GM23338 (cell line): ENCODE data around the gene GAB2. TPM values are rescaled to one million over a fixed set of nuclear protein-coding genes. Genes with fewer than 3 reads are reported as not detected.

Source experiments
- ATAC-seq: fragments of 200-7000 bp; cut with Tn5 transposase; 3 replicates; pipeline ENCODE4 v1.9.1; 2020
- DNase-seq: peaks from one replicate; pipeline ENCODE4 v3.0.0-alpha.2; 2015; ENCODE audit warnings: low spot score
- H2AFZ ChIP-seq: fragments of 200-600 bp; sonication (generic); 2 replicates; pipeline ENCODE4 v1.8.0; 2016; ENCODE audit warnings: antibody characterized with exemption, mild to moderate bottlenecking, moderate library complexity
- H3F3A ChIP-seq: fragments of 200-600 bp; sonication (generic); replicated peaks from 2 replicates; pipeline ENCODE4 v1.8.0; 2017; ENCODE audit warnings: antibody characterized with exemption, mixed run types, low read depth
- H3K27ac ChIP-seq: fragments of 200-600 bp; sonication (generic); 2 replicates; pipeline ENCODE4 v1.6.1; 2016; ENCODE audit warnings: low read depth
- H3K27me3 ChIP-seq: fragments of 200-600 bp; sonication (generic); 2 replicates; pipeline ENCODE4 v1.8.0; 2016; ENCODE audit warnings: mild to moderate bottlenecking, mixed run types, moderate library complexity; ENCODE audit not compliant: insufficient read depth
- H3K36me3 ChIP-seq: fragments of 200-600 bp; sonication (generic); 2 replicates; pipeline ENCODE4 v1.8.0; 2016; ENCODE audit warnings: mild to moderate bottlenecking; ENCODE audit not compliant: insufficient read depth
- H3K4me1 ChIP-seq: fragments of 200-600 bp; sonication (generic); 2 replicates; pipeline ENCODE4 v1.8.0; 2016; ENCODE audit warnings: mild to moderate bottlenecking, moderate library complexity; ENCODE audit not compliant: insufficient read depth
- H3K4me2 ChIP-seq: fragments of 200-600 bp; sonication (generic); 2 replicates; pipeline ENCODE4 v1.7.1; 2017; ENCODE audit warnings: mixed run types
- H3K4me3 ChIP-seq: fragments of 200-600 bp; sonication (generic); 2 replicates; pipeline ENCODE4 v1.6.1; 2016; ENCODE audit warnings: mixed run types
- H3K79me2 ChIP-seq: fragments of 200-600 bp; sonication (generic); replicated peaks from 2 replicates; pipeline ENCODE4 v1.8.0; 2017; ENCODE audit warnings: mild to moderate bottlenecking; ENCODE audit not compliant: insufficient read depth
- H3K9me2 ChIP-seq: fragments of 200-600 bp; sonication (generic); 2 replicates; pipeline ENCODE4 v1.8.0; 2017; ENCODE audit not compliant: insufficient read depth
- H4K20me1 ChIP-seq: fragments of 200-600 bp; sonication (generic); replicated peaks from 2 replicates; pipeline ENCODE4 v1.8.0; 2017; ENCODE audit warnings: mild to moderate bottlenecking; ENCODE audit not compliant: insufficient read depth
- H3K27ac Mint-ChIP-seq: 2 replicates; pipeline ENCODE4 v1.8.0; 2020; ENCODE audit warnings: inconsistent platforms, mild to moderate bottlenecking, moderate library complexity, mixed read lengths
- H3K27me3 Mint-ChIP-seq: 3 replicates; pipeline ENCODE4 v1.8.0; 2022; ENCODE audit warnings: low read depth, mild to moderate bottlenecking, moderate library complexity, mixed read lengths, inconsistent platforms; ENCODE audit not compliant: insufficient read depth, poor library complexity
- H3K36me3 Mint-ChIP-seq: 3 replicates; pipeline ENCODE4 v1.8.0; 2021; ENCODE audit warnings: low read depth, mild to moderate bottlenecking, inconsistent platforms, moderate library complexity, mixed read lengths
- H3K4me1 Mint-ChIP-seq: 3 replicates; pipeline ENCODE4 v1.8.0; 2020; ENCODE audit warnings: mild to moderate bottlenecking, inconsistent platforms, mixed read lengths
- H3K4me3 Mint-ChIP-seq: 3 replicates; pipeline ENCODE4 v1.8.0; 2021; ENCODE audit warnings: moderate library complexity, mild to moderate bottlenecking, inconsistent platforms, mixed read lengths
- H3K9me3 Mint-ChIP-seq: 3 replicates; pipeline ENCODE4 v1.8.0; 2020; ENCODE audit warnings: moderate library complexity, mild to moderate bottlenecking, inconsistent platforms, mixed read lengths
- CREB1 ChIP-seq: fragments of 250-450 bp; sonication (Bioruptor Pico); IDR thresholded peaks from 2 replicates; pipeline ENCODE4 v1.5.0; 2020; ENCODE audit warnings: low read depth, mild to moderate bottlenecking, moderate library complexity
- ETS1 ChIP-seq: IDR thresholded peaks from 2 replicates; pipeline ENCODE4 v1.6.1; 2016; ENCODE audit warnings: antibody characterized with exemption
- EZH2 ChIP-seq: fragments of 200-600 bp; sonication (generic); IDR thresholded peaks from one replicate; pipeline ENCODE4 v1.8.0; 2017; ENCODE audit warnings: antibody characterized with exemption, mild to moderate bottlenecking, low read depth; ENCODE audit not compliant: unreplicated experiment
- EZH2phosphoT487 ChIP-seq: fragments of 200-600 bp; sonication (generic); IDR thresholded peaks from one replicate; pipeline ENCODE4 v1.8.1; 2018; ENCODE audit warnings: antibody characterized with exemption; ENCODE audit not compliant: unreplicated experiment
- JUNB ChIP-seq: IDR thresholded peaks from one replicate; pipeline ENCODE4 v1.6.1; 2016; ENCODE audit warnings: antibody characterized with exemption; ENCODE audit not compliant: unreplicated experiment
- NANOG ChIP-seq: IDR thresholded peaks from 2 replicates; pipeline ENCODE4 v1.6.1; 2016; ENCODE audit warnings: antibody characterized with exemption, borderline replicate concordance
- POLR2AphosphoS5 ChIP-seq: IDR thresholded peaks from 2 replicates; pipeline ENCODE4 v1.6.1; 2016; ENCODE audit warnings: antibody characterized with exemption, low read depth
- STAT1 ChIP-seq: IDR thresholded peaks from one replicate; pipeline ENCODE4 v1.6.1; 2016; ENCODE audit warnings: antibody characterized with exemption; ENCODE audit not compliant: unreplicated experiment
- ZNF114 ChIP-seq: fragments of 250-450 bp; sonication (Bioruptor Pico); IDR thresholded peaks from 2 replicates; pipeline ENCODE4 v1.5.0; 2020; ENCODE audit warnings: mild to moderate bottlenecking, moderate library complexity
- ZNF331 ChIP-seq: fragments of 250-450 bp; sonication (Bioruptor Pico); IDR thresholded peaks from 2 replicates; pipeline ENCODE4 v1.5.0; 2020; ENCODE audit warnings: low read depth, mild to moderate bottlenecking, moderate library complexity
- polyA plus RNA-seq: library from polyadenylated mRNA; unstranded; fragments of >200 nt; fragmentation: Nextera tagmentation; extraction: Ambion mirVana; gene quantifications from 2 replicates; pipeline ENCODE4 v1.2.1, GENCODE V29; 2016
- total RNA-seq: library from RNA; depleted of rRNA; stranded (reverse); fragments of >200 nt; shearing (Covaris generic); gene quantifications from 2 replicates; pipeline ENCODE4 v1.2.3, GENCODE V29; 2014
- TF ChIP-seq, protein P1 (sequence below): fragments of 250-450 bp; sonication (Bioruptor Pico); IDR thresholded peaks from 2 replicates; pipeline ENCODE4 v1.5.0; 2020; ENCODE audit warnings: mild to moderate bottlenecking, moderate library complexity
- TF ChIP-seq, protein P2 (sequence below), 2 experiments: fragments of 200-600 bp in 1 of 2; sonication (generic) in 1 of 2; conservative IDR thresholded peaks; 2 replicates each; pipeline versions ENCODE4 v1.5.1 to v1.6.1; 2016 to 2017; ENCODE audit warnings: antibody characterized with exemption in 2 of 2, low read depth in 2 of 2, mild to moderate bottlenecking in 2 of 2, moderate library complexity in 1 of 2

GAB2 gene
- total and polyA plus RNA-seq, 2 experiments from 2014 or later: 2.0 to 10.8 TPM

- TF ChIP-seq, protein P1, sequence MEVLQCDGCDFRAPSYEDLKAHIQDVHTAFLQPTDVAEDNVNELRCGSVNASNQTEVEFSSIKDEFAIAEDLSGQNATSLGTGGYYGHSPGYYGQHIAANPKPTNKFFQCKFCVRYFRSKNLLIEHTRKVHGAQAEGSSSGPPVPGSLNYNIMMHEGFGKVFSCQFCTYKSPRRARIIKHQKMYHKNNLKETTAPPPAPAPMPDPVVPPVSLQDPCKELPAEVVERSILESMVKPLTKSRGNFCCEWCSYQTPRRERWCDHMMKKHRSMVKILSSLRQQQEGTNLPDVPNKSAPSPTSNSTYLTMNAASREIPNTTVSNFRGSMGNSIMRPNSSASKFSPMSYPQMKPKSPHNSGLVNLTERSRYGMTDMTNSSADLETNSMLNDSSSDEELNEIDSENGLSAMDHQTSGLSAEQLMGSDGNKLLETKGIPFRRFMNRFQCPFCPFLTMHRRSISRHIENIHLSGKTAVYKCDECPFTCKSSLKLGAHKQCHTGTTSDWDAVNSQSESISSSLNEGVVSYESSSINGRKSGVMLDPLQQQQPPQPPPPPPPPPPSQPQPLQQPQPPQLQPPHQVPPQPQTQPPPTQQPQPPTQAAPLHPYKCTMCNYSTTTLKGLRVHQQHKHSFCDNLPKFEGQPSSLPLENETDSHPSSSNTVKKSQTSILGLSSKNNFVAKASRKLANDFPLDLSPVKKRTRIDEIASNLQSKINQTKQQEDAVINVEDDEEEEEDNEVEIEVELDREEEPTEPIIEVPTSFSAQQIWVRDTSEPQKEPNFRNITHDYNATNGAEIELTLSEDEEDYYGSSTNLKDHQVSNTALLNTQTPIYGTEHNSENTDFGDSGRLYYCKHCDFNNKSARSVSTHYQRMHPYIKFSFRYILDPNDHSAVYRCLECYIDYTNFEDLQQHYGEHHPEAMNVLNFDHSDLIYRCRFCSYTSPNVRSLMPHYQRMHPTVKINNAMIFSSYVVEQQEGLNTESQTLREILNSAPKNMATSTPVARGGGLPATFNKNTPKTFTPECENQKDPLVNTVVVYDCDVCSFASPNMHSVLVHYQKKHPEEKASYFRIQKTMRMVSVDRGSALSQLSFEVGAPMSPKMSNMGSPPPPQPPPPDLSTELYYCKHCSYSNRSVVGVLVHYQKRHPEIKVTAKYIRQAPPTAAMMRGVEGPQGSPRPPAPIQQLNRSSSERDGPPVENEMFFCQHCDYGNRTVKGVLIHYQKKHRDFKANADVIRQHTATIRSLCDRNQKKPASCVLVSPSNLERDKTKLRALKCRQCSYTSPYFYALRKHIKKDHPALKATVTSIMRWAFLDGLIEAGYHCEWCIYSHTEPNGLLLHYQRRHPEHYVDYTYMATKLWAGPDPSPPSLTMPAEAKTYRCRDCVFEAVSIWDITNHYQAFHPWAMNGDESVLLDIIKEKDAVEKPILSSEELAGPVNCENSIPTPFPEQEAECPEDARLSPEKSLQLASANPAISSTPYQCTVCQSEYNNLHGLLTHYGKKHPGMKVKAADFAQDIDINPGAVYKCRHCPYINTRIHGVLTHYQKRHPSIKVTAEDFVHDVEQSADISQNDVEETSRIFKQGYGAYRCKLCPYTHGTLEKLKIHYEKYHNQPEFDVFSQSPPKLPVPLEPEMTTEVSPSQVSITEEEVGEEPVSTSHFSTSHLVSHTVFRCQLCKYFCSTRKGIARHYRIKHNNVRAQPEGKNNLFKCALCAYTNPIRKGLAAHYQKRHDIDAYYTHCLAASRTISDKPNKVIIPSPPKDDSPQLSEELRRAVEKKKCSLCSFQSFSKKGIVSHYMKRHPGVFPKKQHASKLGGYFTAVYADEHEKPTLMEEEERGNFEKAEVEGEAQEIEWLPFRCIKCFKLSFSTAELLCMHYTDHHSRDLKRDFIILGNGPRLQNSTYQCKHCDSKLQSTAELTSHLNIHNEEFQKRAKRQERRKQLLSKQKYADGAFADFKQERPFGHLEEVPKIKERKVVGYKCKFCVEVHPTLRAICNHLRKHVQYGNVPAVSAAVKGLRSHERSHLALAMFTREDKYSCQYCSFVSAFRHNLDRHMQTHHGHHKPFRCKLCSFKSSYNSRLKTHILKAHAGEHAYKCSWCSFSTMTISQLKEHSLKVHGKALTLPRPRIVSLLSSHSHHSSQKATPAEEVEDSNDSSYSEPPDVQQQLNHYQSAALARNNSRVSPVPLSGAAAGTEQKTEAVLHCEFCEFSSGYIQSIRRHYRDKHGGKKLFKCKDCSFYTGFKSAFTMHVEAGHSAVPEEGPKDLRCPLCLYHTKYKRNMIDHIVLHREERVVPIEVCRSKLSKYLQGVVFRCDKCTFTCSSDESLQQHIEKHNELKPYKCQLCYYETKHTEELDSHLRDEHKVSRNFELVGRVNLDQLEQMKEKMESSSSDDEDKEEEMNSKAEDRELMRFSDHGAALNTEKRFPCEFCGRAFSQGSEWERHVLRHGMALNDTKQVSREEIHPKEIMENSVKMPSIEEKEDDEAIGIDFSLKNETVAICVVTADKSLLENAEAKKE: no peak
Measured at GRCh38 chr11:78239781-78240180, 177.8 kb downstream of the GAB2 start (continued).

DNA sequence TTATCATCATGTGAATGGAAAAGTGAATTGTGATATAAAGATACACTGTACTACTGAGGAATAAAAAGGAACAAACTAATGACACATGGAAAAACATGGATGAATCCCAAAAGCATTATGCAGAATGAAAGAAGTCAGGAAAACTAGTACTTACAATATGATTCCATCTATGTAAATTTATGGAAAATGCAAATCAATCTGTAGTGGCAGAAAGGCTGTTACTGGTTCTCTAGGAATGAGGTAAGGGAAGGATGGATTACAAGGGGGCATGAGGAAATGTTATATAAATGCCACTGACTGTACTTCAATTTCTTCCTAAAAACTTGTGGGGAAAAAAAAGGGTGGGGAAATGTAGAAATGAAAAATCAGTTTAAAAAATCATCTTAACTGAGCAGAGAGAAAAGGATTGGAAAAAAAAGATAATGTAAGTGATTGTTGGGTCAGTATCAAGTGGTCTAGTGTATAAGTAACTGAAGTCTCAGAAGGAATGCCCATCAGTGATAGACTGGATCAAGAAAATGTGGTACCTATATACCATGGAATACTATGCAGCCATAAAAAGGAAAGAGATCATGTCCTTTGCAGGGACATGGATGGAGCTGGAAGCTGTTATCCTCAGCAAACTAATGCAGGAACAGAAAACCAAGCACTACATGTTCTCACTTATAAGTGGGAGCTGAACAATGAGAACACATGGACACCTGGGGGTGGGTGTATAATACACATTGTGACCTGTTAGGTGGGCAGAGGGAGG lies 180.2 kb downstream of the GAB2 start:
- Histone ChIP-seq H3K4me3 (no peak overlapping the region), H3F3A (no peaks in the 10 kb centered on the region), H3K79me2 (no peaks in the 10 kb centered on the region), H3K27me3 (no peaks in the 10 kb centered on the region), H2AFZ (no peak overlapping the region), H3K4me1 (no peaks in the 10 kb centered on the region; the same call in 1 of the 2 replicates), H3K4me2 (no peak overlapping the region), H3K36me3 (no peaks in the 10 kb centered on the region), H4K20me1 (no peaks in the 10 kb centered on the region; the same call in 1 of the 2 replicates), H3K27ac (no peak overlapping the region), H3K9me2 (no peaks in the 10 kb centered on the region)
- H3K27me3 Mint-ChIP-seq: no peaks in the 10 kb centered on the region
- DNase-seq (no peak), ATAC-seq (no peak)
- H3K9me3 Mint-ChIP-seq: 0 out of 3 replicates have a peak, but pooled peaks cover 6% of the 10 kb centered on the region
- H3K4me1 Mint-ChIP-seq: no peaks in the 10 kb centered on the region; the same call in 2 of the 3 replicates
- no peak overlapping the region for H3K4me3 Mint-ChIP-seq
- H3K36me3 Mint-ChIP-seq: peaks cover 8% of the 10 kb centered on the region; the same call in 1 of the 3 replicates
- no peak overlapping the region for H3K27ac Mint-ChIP-seq
- TF ChIP-seq CREB1: no peak
- no peak for TF ChIP-seq ZNF114
- TF ChIP-seq JUNB: no peak
- TF ChIP-seq EZH2phosphoT487: no peak
- no peak for TF ChIP-seq ETS1
- TF ChIP-seq EZH2: no peak
- no peak for TF ChIP-seq ZNF331 (CRISPR knock-in tag)
- TF ChIP-seq POLR2AphosphoS5: no peak
- TF ChIP-seq, protein P2, sequence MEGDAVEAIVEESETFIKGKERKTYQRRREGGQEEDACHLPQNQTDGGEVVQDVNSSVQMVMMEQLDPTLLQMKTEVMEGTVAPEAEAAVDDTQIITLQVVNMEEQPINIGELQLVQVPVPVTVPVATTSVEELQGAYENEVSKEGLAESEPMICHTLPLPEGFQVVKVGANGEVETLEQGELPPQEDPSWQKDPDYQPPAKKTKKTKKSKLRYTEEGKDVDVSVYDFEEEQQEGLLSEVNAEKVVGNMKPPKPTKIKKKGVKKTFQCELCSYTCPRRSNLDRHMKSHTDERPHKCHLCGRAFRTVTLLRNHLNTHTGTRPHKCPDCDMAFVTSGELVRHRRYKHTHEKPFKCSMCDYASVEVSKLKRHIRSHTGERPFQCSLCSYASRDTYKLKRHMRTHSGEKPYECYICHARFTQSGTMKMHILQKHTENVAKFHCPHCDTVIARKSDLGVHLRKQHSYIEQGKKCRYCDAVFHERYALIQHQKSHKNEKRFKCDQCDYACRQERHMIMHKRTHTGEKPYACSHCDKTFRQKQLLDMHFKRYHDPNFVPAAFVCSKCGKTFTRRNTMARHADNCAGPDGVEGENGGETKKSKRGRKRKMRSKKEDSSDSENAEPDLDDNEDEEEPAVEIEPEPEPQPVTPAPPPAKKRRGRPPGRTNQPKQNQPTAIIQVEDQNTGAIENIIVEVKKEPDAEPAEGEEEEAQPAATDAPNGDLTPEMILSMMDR (conservative IDR thresholded peaks at IDR 0.05; ENCODE audit: low read depth in 2 of 2): no peak
- no peak for TF ChIP-seq STAT1
- TF ChIP-seq NANOG: no peak
